HEK293T (cell line): ENCODE measurements around the gene SLC25A11.
"Not testable (repeated sequence)": the region's sequence is repeated elsewhere in the genome, so short reads cannot be mapped to it uniquely, and the experiment has no call there.

Experiments used
- CTCF ChIA-PET: fragments of 350-600 bp; formaldehyde crosslinking; extraction: SDS; loops from one replicate; lab custom pipeline; 2021; ENCODE audit warnings: antibody characterized with exemption, inconsistent platforms; lab: Yijun Ruan, JAX
- POLR2A ChIA-PET: fragments of 350-600 bp; formaldehyde crosslinking; extraction: SDS; loops from one replicate; lab custom pipeline; 2020; ENCODE audit warnings: antibody characterized with exemption, inconsistent platforms; lab: Yijun Ruan, JAX
- DNase-seq: peaks from one replicate; pipeline ENCODE4 v3.0.0; 2012; ENCODE audit warnings: mixed read lengths; ENCODE audit errors: extremely low spot score
- ARNT ChIP-seq: fragments of 450-650 bp; IDR thresholded peaks from 2 replicates; pipeline ENCODE4 v1.6.1; 2017; ENCODE audit warnings: mild to moderate bottlenecking
- BHLHE40 ChIP-seq: fragments of 450-650 bp; IDR thresholded peaks from 2 replicates; pipeline ENCODE4 v1.6.1; 2016; ENCODE audit warnings: mild to moderate bottlenecking, moderate library complexity, borderline replicate concordance
- CTBP1 ChIP-seq: fragments of 450-650 bp; IDR thresholded peaks from 2 replicates; pipeline ENCODE4 v1.6.1; 2016; ENCODE audit warnings: borderline replicate concordance
- ELF4 ChIP-seq: fragments of 450-650 bp; IDR thresholded peaks from 2 replicates; pipeline ENCODE4 v1.6.1; 2017; ENCODE audit warnings: antibody characterized with exemption
- FOXA1 ChIP-seq: fragments of 450-650 bp; IDR thresholded peaks from 2 replicates; pipeline ENCODE4 v1.6.1; 2016; ENCODE audit warnings: mild to moderate bottlenecking
- FOXK2 ChIP-seq: fragments of 450-650 bp; IDR thresholded peaks from 2 replicates; pipeline ENCODE4 v1.6.1; 2016; ENCODE audit warnings: mild to moderate bottlenecking
- FOXM1 ChIP-seq: fragments of 450-650 bp; IDR thresholded peaks from 2 replicates; pipeline ENCODE4 v1.6.1; 2017; ENCODE audit warnings: mild to moderate bottlenecking, borderline replicate concordance
- HDGF ChIP-seq: fragments of 450-650 bp; IDR thresholded peaks from 2 replicates; pipeline ENCODE4 v1.6.1; 2017; ENCODE audit warnings: antibody characterized with exemption, borderline replicate concordance
- L3MBTL2 ChIP-seq: fragments of 450-650 bp; conservative IDR thresholded peaks from 2 replicates; pipeline ENCODE4 v1.6.1; 2016; ENCODE audit warnings: mild to moderate bottlenecking
- LEF1 ChIP-seq: fragments of 450-650 bp; IDR thresholded peaks from 2 replicates; pipeline ENCODE4 v1.6.1; 2017; ENCODE audit warnings: mild to moderate bottlenecking, borderline replicate concordance
- NFRKB ChIP-seq: fragments of 450-650 bp; IDR thresholded peaks from 2 replicates; pipeline ENCODE4 v1.6.1; 2016; ENCODE audit warnings: mild to moderate bottlenecking, moderate library complexity
- PKNOX1 ChIP-seq: fragments of 450-650 bp; IDR thresholded peaks from 2 replicates; pipeline ENCODE4 v1.6.1; 2016
- SP1 ChIP-seq: fragments of 450-650 bp; IDR thresholded peaks from 2 replicates; pipeline ENCODE4 v1.6.1; 2017
- SUZ12 ChIP-seq: fragments of 450-650 bp; IDR thresholded peaks from 2 replicates; pipeline ENCODE4 v1.6.1; 2016; ENCODE audit warnings: mild to moderate bottlenecking
- TARDBP ChIP-seq: fragments of 450-650 bp; IDR thresholded peaks from 2 replicates; pipeline ENCODE4 v1.6.1; 2016
- ZNF384 ChIP-seq: fragments of 450-650 bp; IDR thresholded peaks from 2 replicates; pipeline ENCODE4 v1.6.1; 2016

SLC25A11 gene

GRCh38 chr17:4931963-4932362, 7.9 kb downstream of the SLC25A11 start, which contains the start of gene GP1BA:
Gene GP1BA (plus strand): TSS chr17:4932277. CDS start chr17:4932605, 328 bp downstream.
- DNase-seq: no peak
- ChIA-PET CTCF (no interaction called here), POLR2A (no interaction called here)
- TF ChIP-seq TARDBP: no peak
- TF ChIP-seq PKNOX1: no peak
- TF ChIP-seq SUZ12: no peak
- TF ChIP-seq ARNT: no peak
- no peak for TF ChIP-seq LEF1
- TF ChIP-seq CTBP1: no peak
- no peak for TF ChIP-seq HDGF
- no peak for TF ChIP-seq FOXK2
- no peak for TF ChIP-seq FOXA1
- no peak for TF ChIP-seq FOXM1
- TF ChIP-seq SP1: no peak
- TF ChIP-seq ZNF384: no peak
- no peak for TF ChIP-seq ELF4
- TF ChIP-seq L3MBTL2: no peak
- no peak for TF ChIP-seq BHLHE40
- no peak for TF ChIP-seq NFRKB

- TF ChIP-seq ZNF384 (no peak), FOXM1 (no peak), NFRKB (no peak), BHLHE40 (no peak), PKNOX1 (no peak), CTBP1 (no peak), L3MBTL2 (no peak), ARNT (no peak), TARDBP (no peak), LEF1 (no peak), ELF4 (no peak), HDGF (no peak)
- ChIA-PET POLR2A (interaction anchor here (1.7 kb wide), 1 partner anchor 11 kb away, joined by 8 read pairs; the partner anchor contains the start of genes RNF167 and SLC25A11), CTCF (no interaction called here)
- DNase-seq: no peak
Observed at GRCh38 chr17:4928881-4929280, 11.0 kb downstream of the SLC25A11 start.

GRCh38 chr17:4926577-4927335, 13.1 kb downstream of the SLC25A11 start:
- CTCF ChIA-PET, DNase-seq: not testable (repeated sequence)
- POLR2A ChIA-PET: interaction anchor here (1.0 to 1.6 kb wide), 2 partner anchors 13 kb away, joined by 4 to 6 read pairs; partner anchors contain the start of genes RNF167 and SLC25A11

GRCh38 chr17:4921320-4921719, 18.5 kb downstream of the SLC25A11 start:
- ChIA-PET CTCF (no interaction called here), POLR2A (interaction anchor here (3.7 kb wide), 1 partner anchor 18 kb away, joined by 30 read pairs; the partner anchor contains the start of genes RNF167 and SLC25A11)
- no peak for DNase-seq
- TF ChIP-seq PKNOX1 (no peak), LEF1 (no peak), L3MBTL2 (no peak), HDGF (no peak), ARNT (no peak), FOXA1 (no peak), NFRKB (no peak), ELF4 (no peak), FOXK2 (no peak), TARDBP (no peak), ZNF384 (no peak), BHLHE40 (no peak), SP1 (no peak), SUZ12 (no peak), CTBP1 (no peak)

GRCh38 chr17:4920351-4921048, 19.3 kb downstream of the SLC25A11 start:
- CTCF ChIA-PET: no interaction called here
- DNase-seq: no peak
- POLR2A ChIA-PET: interaction anchor here (0.8 kb wide), 1 partner anchor 20 kb away, joined by 3 read pairs; the partner anchor contains the start of genes RNF167 and SLC25A11
- TF ChIP-seq LEF1 (no peak), HDGF (no peak), FOXA1 (no peak), CTBP1 (no peak), NFRKB (no peak), BHLHE40 (no peak), L3MBTL2 (no peak), ZNF384 (no peak), ARNT (no peak), TARDBP (no peak), SUZ12 (no peak), ELF4 (no peak)
